Mesendoderm (in vitro differentiated cells): ENCODE results near the gene BCLAF1.
A peak's percentile ranks its signal among the peaks of the same experiment; 100 is the strongest.

ENCODE experiments used
- DNase-seq: peaks from one replicate; pipeline ENCODE4 v3.0.0; 2013
- H2AK5ac ChIP-seq: 2 replicates; pipeline ENCODE4 v1.6.1; 2013; ENCODE audit warnings: low read length, inconsistent platforms
- H2BK120ac ChIP-seq: 2 replicates; pipeline ENCODE4 v1.6.1; 2013; ENCODE audit warnings: low read depth, mild to moderate bottlenecking, low read length, moderate library complexity, mixed read lengths
- H2BK15ac ChIP-seq: replicated peaks from 2 replicates; pipeline ENCODE4 v1.6.1; 2013; ENCODE audit warnings: low read depth, mild to moderate bottlenecking, moderate library complexity
- H2BK5ac ChIP-seq: 2 replicates; pipeline ENCODE4 v1.6.1; 2013; ENCODE audit warnings: low read length, inconsistent platforms
- H3K18ac ChIP-seq: 2 replicates; pipeline ENCODE4 v1.6.1; 2013; ENCODE audit warnings: mild to moderate bottlenecking, low read length, mixed read lengths
- H3K23ac ChIP-seq: one replicate; pipeline ENCODE4 v1.6.1; 2013; ENCODE audit warnings: low read length
- H3K27ac ChIP-seq: 2 replicates; pipeline ENCODE4 v1.5.1; 2013; ENCODE audit warnings: low read depth, mild to moderate bottlenecking, inconsistent platforms, low read length, moderate library complexity
- H3K27me3 ChIP-seq: 2 replicates; pipeline ENCODE4 v1.6.1; 2013; ENCODE audit warnings: low read length, control low read depth, mild to moderate bottlenecking, inconsistent platforms; ENCODE audit not compliant: insufficient read depth, poor library complexity
- H3K36me3 ChIP-seq: 2 replicates; pipeline ENCODE4 v1.6.1; 2013; ENCODE audit warnings: low read length, inconsistent platforms; ENCODE audit not compliant: control insufficient read depth, insufficient read depth
- H3K4ac ChIP-seq: one replicate; pipeline ENCODE4 v1.6.1; 2013; ENCODE audit warnings: low read depth, mild to moderate bottlenecking, low read length, moderate library complexity
- H3K4me1 ChIP-seq: 2 replicates; pipeline ENCODE4 v1.6.1; 2013; ENCODE audit warnings: low read depth, low read length, inconsistent platforms; ENCODE audit not compliant: control insufficient read depth
- H3K4me2 ChIP-seq: 2 replicates; pipeline ENCODE4 v1.6.1; 2013; ENCODE audit warnings: low read length
- H3K4me3 ChIP-seq: 2 replicates; pipeline ENCODE4 v1.5.1; 2013; ENCODE audit warnings: mild to moderate bottlenecking, low read length
- H3K56ac ChIP-seq: one replicate; pipeline ENCODE4 v1.6.1; 2013; ENCODE audit warnings: low read length
- H3K79me1 ChIP-seq: 2 replicates; pipeline ENCODE4 v1.6.1; 2013; ENCODE audit warnings: low read length, inconsistent platforms
- H3K79me2 ChIP-seq: 2 replicates; pipeline ENCODE4 v1.6.1; 2013; ENCODE audit warnings: mild to moderate bottlenecking, low read length; ENCODE audit not compliant: control insufficient read depth, insufficient read depth
- H3K9ac ChIP-seq: 2 replicates; pipeline ENCODE4 v1.6.1; 2013; ENCODE audit warnings: low read length, inconsistent platforms
- H4K5ac ChIP-seq: one replicate; pipeline ENCODE4 v1.6.1; 2013; ENCODE audit warnings: low read length
- H4K8ac ChIP-seq: one replicate; pipeline ENCODE4 v1.6.1; 2013; ENCODE audit warnings: low read depth, mild to moderate bottlenecking, control low read depth, low read length, moderate library complexity
- WGBS: extraction: QIAGEN DNeasy Blood & Tissue Kit; methylation state at CpG from one replicate; pipeline ENCODE4 v1.1.7; 2013; ENCODE audit warnings: low lambda C conversion rate, missing lambda C conversion rate; ENCODE audit not compliant: insufficient coverage; ENCODE audit errors: extremely low coverage; 5-methylcytosine and 5-hydroxymethylcytosine counted together

The BCLAF1 gene

DNA sequence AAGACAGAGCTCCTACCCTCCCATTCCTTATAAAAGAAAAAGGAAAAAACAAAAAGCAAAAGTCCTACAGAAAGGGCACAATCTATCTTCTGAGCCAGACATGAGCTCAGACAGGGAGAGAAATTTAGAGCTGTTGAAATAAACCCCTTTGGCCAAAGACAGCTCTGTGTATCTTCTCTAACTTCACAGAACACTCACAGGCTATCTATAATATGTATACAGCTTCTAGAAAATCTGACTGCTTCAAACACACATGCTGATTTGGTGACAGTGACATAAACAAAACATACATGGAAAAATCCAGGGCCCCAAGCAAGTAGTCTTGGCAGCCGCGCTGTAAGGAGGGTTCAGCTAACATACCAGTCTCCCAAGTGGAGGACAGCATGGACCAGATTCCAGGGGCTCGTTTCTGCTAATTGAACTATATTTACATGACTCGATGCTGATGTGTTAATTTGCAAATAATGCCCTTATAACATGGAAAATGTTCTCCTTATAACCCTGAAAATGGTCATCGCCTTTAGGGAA, 76.6 kb downstream of the BCLAF1 start:
- H3K79me2 ChIP-seq = no peaks in the 10 kb centered on the region
- no peak overlapping the region for H2BK5ac ChIP-seq
- WGBS = no CpG with 5 or more reads among the region's 5 CpGs
- no peaks in the 10 kb centered on the region for H3K79me1 ChIP-seq
- no peak overlapping the region for H4K5ac ChIP-seq
- H3K4me2 ChIP-seq = no peak overlapping the region
- H3K27ac ChIP-seq = no peak overlapping the region
- no peak overlapping the region for H2AK5ac ChIP-seq
- no peaks in the 10 kb centered on the region for H3K36me3 ChIP-seq
- no peak overlapping the region for H3K23ac ChIP-seq
- no peak overlapping the region for H2BK120ac ChIP-seq
- no peak overlapping the region for H2BK15ac ChIP-seq
- no peak overlapping the region for H3K56ac ChIP-seq
- no peaks in the 10 kb centered on the region for H3K27me3 ChIP-seq
- H3K4ac ChIP-seq = no peak overlapping the region
- no peak overlapping the region for H3K4me3 ChIP-seq
- H3K4me1 ChIP-seq = no peaks in the 10 kb centered on the region
- no peak overlapping the region for H3K9ac ChIP-seq
- no peak overlapping the region for H4K8ac ChIP-seq
- H3K18ac ChIP-seq = no peak overlapping the region
- no peak for DNase-seq

DNA sequence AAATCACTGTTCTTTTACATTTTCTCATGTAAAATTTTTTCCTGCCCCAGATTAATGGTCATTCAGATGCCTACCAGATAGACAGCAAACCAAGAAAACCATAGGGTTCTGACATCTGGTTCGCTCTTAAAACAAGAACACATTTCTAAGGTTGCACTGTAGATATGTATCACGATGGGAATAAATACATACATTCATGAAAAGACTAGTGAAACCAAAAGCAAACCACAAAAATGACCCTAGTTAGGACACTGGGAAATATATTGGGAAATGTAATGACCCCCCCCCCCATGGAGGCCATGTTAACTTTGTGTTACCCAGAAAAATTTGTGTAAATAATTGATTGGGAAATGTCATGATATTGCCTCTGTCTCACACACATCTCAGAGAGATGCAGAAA, 77.0 kb downstream of the BCLAF1 start:
- H2AK5ac ChIP-seq = no peak overlapping the region
- no peak for DNase-seq
- no peaks in the 10 kb centered on the region for H3K27me3 ChIP-seq
- H3K4me3 ChIP-seq = no peak overlapping the region
- no peak overlapping the region for H4K5ac ChIP-seq
- H3K4ac ChIP-seq = no peak overlapping the region
- H3K27ac ChIP-seq = no peak overlapping the region
- no peak overlapping the region for H3K4me2 ChIP-seq
- whole genome bisulfite sequencing = no CpG with 5 or more reads among the region's 2 CpGs
- no peaks in the 10 kb centered on the region for H3K4me1 ChIP-seq
- H3K56ac ChIP-seq = no peak overlapping the region
- no peaks in the 10 kb centered on the region for H3K36me3 ChIP-seq
- H2BK120ac ChIP-seq = no peak overlapping the region
- H3K79me1 ChIP-seq = no peaks in the 10 kb centered on the region
- H2BK15ac ChIP-seq = no peak overlapping the region
- no peaks in the 10 kb centered on the region for H3K79me2 ChIP-seq
- H3K18ac ChIP-seq = no peak overlapping the region
- H3K9ac ChIP-seq = no peak overlapping the region
- H3K23ac ChIP-seq = no peak overlapping the region
- H2BK5ac ChIP-seq = no peak overlapping the region
- H4K8ac ChIP-seq = no peak overlapping the region

DNA sequence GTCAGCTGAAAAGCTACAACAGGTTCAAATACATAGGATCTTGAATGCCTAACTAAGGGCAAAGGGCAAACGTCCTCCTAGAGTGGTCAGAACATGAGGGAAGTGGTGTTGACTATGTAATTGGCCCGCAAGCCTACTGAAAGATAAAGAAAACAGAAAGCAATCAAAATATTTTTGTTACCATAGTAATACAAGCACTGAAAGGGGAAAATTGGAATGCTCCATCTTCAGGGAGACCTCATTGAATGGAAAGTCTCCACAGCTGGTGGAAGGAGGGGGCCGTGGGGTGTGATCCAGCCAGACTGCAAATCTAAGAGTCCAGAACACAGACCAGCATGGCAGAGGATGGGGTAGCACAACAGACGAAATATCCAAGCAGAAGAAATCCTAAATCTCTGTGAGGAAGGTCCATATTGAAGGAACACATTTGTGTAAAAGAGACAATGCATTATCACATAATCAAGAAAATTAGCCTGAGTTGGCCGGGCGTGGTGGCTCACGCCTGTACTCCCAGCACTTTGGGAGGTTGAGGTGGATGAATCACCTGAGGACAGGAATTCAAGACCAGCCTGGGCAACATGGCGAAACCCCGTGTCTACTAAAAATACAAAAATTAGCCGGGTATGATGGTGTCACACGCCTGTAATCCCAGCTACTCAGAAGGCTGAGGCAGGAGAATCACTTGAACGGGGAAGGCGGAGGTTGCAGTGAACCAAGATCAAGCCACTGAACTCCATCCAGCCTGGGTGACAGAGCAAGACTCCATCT, 79.1 kb downstream of the BCLAF1 start:
- Histone ChIP-seq H3K4ac (no peak overlapping the region), H2AK5ac (no peak overlapping the region), H3K36me3 (no peaks in the 10 kb centered on the region), H2BK5ac (no peak overlapping the region), H3K4me1 (no peaks in the 10 kb centered on the region), H3K27me3 (no peaks in the 10 kb centered on the region), H4K5ac (no peak overlapping the region), H3K23ac (no peak overlapping the region), H2BK120ac (no peak overlapping the region), H3K4me2 (no peak overlapping the region), H3K79me2 (no peaks in the 10 kb centered on the region), H3K9ac (no peak overlapping the region), H3K18ac (no peak overlapping the region), H3K27ac (no peak overlapping the region), H3K79me1 (no peaks in the 10 kb centered on the region), H4K8ac (no peak overlapping the region), H2BK15ac (no peak overlapping the region), H3K56ac (no peak overlapping the region), H3K4me3 (no peak overlapping the region)
- no peak for DNase-seq
- WGBS = no CpG with 5 or more reads among the region's 13 CpGs

DNA sequence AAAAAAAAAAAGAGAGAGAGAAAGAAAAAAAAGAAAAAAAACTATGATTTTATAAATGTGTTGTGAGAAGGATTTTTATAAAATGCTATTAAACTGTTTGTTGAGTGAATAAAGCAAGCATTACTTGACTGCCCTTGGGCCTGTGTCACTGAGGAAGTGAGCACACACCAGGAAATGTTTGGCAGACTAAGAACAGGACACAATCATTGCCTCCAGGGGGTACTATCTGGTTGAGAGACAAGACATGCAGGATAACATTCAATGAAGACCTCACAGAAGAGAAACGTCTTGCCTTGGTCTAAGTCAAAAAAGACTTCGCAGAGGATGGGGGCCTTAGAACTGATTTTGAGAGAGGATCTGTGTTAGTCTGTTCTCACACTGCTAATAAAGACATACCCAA, 80.2 kb downstream of the BCLAF1 start:
- Histone ChIP-seq H3K9ac (no peak overlapping the region), H3K27ac (no peak overlapping the region), H3K36me3 (no peaks in the 10 kb centered on the region)

DNA sequence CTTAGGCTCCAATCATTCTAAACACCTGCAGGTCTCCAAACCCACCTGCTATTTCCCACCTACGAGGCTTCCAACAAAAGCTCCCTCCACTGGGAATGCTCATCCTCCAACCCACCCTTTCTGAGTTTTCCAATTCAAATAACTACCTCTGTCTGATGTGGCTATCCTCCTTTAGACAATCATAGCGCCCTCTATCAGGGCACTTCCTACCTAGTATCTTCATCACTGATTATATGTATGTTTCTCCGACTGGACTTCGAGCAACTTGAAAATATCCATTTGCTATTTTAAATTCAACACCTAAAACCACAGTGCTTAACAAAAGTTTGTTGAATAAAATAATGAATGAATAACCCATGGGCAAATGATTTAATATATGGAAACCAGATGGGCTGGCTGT, 80.9 kb downstream of the BCLAF1 start:
- Histone ChIP-seq H4K8ac (no peak overlapping the region), H3K23ac (no peak overlapping the region), H2BK120ac (no peak overlapping the region), H3K27ac (no peak overlapping the region), H2BK5ac (no peak overlapping the region), H3K18ac (no peak overlapping the region), H3K56ac (no peak overlapping the region), H3K4me1 (no peaks in the 10 kb centered on the region), H2BK15ac (no peak overlapping the region), H4K5ac (no peak overlapping the region), H3K27me3 (no peaks in the 10 kb centered on the region), H3K79me2 (no peaks in the 10 kb centered on the region), H3K4me2 (no peak overlapping the region), H2AK5ac (no peak overlapping the region), H3K4ac (no peak overlapping the region), H3K4me3 (no peak overlapping the region), H3K36me3 (no peaks in the 10 kb centered on the region), H3K79me1 (no peaks in the 10 kb centered on the region), H3K9ac (no peak overlapping the region)
- no CpG with 5 or more reads among the region's 4 CpGs for WGBS
- peak; percentile 22 for DNase-seq

More for the DNA sequence above, 80.2 kb downstream of the BCLAF1 start:
- no peak overlapping the region for H3K23ac ChIP-seq
- H3K4me3 ChIP-seq = no peak overlapping the region
- H4K8ac ChIP-seq = no peak overlapping the region
- H3K4me2 ChIP-seq = no peak overlapping the region
- no peaks in the 10 kb centered on the region for H3K27me3 ChIP-seq
- H3K79me2 ChIP-seq = no peaks in the 10 kb centered on the region
- H2BK120ac ChIP-seq = no peak overlapping the region
- DNase-seq = peak; percentile 60
- H2AK5ac ChIP-seq = no peak overlapping the region
- H4K5ac ChIP-seq = no peak overlapping the region
- no peak overlapping the region for H3K56ac ChIP-seq
- no peak overlapping the region for H2BK5ac ChIP-seq
- no peaks in the 10 kb centered on the region for H3K4me1 ChIP-seq
- no peak overlapping the region for H3K18ac ChIP-seq
- WGBS = no CpG with 5 or more reads among the region's 2 CpGs
- H3K4ac ChIP-seq = no peak overlapping the region
- H2BK15ac ChIP-seq = no peak overlapping the region
- no peaks in the 10 kb centered on the region for H3K79me1 ChIP-seq
